ENCODE results near the gene CPNE9. TPM values are rescaled to one million over a fixed set of nuclear protein-coding genes. Genes with fewer than 3 reads are reported as not detected.

Gene CPNE9
- total and polyA plus RNA-seq, 2 of the 13 experiments (the other 11 are each of a cell fraction or from before 2014, with no cell fraction given): 0.20 TPM; not detected in 1

- TF ChIP-seq NFE2 (CRISPR knock-in tag; IDR thresholded peaks at IDR 0.05): no peak
- no peak; the same call in 1 of the 2 replicates for TF ChIP-seq ZNF766 (CRISPR knock-in tag; IDR thresholded peaks at IDR 0.05; ENCODE audit: borderline replicate concordance)
- TF ChIP-seq CHD4 (IDR thresholded peaks at IDR 0.05; ENCODE audit: borderline replicate concordance, low read length): no peak
- TF ChIP-seq CENPX (CRISPR knock-in tag; IDR thresholded peaks at IDR 0.05): no peak
- TF ChIP-seq NBN (conservative IDR thresholded peaks at IDR 0.05): no peak
- TF ChIP-seq ZNF12 (CRISPR knock-in tag; IDR thresholded peaks at IDR 0.05): no peak
- TF ChIP-seq HNRNPLL (IDR thresholded peaks at IDR 0.05; ENCODE audit: low read depth, low read length, poor library complexity, severe bottlenecking): peak; percentile 54
- TF ChIP-seq ZNF577 (CRISPR knock-in tag; IDR thresholded peaks at IDR 0.05; ENCODE audit: borderline replicate concordance, low read depth): no peak
- no peak for TF ChIP-seq AFF4 (CRISPR knock-in tag; IDR thresholded peaks at IDR 0.05)
- TF ChIP-seq MXD1 (CRISPR knock-in tag; IDR thresholded peaks at IDR 0.05): no peak; the same call in none of the 2 replicates
- TF ChIP-seq ZNF709 (CRISPR knock-in tag; IDR thresholded peaks at IDR 0.05): no peak
- no peak; the same call in 1 of the 2 replicates for TF ChIP-seq NR0B2 (CRISPR knock-in tag; IDR thresholded peaks at IDR 0.05)
- no peak for TF ChIP-seq ZNF724P (CRISPR knock-in tag; IDR thresholded peaks at IDR 0.05; ENCODE audit: borderline replicate concordance)
- no peak for TF ChIP-seq ZNF691 (CRISPR knock-in tag; IDR thresholded peaks at IDR 0.05; ENCODE audit: borderline replicate concordance, low read depth)
- no peak for TF ChIP-seq ZNF101 (CRISPR knock-in tag; IDR thresholded peaks at IDR 0.05; ENCODE audit: borderline replicate concordance, low read depth)
- no peak; the same call in 1 of the 2 replicates for TF ChIP-seq POGK (CRISPR knock-in tag; conservative IDR thresholded peaks at IDR 0.05)
- TF ChIP-seq ZNF550 (CRISPR knock-in tag; IDR thresholded peaks at IDR 0.05; ENCODE audit: borderline replicate concordance): 0 out of 2 replicates have a peak, but pooled peaks have one; percentile 42
- no peak for TF ChIP-seq MLLT10 (CRISPR knock-in tag; IDR thresholded peaks at IDR 0.05)
- TF ChIP-seq ZNF672 (CRISPR knock-in tag; IDR thresholded peaks at IDR 0.05): no peak
- no peak for TF ChIP-seq ZC3H4 (CRISPR knock-in tag; IDR thresholded peaks at IDR 0.05; ENCODE audit: borderline replicate concordance)
- no peak for TF ChIP-seq ZNF737 (CRISPR knock-in tag; IDR thresholded peaks at IDR 0.05; ENCODE audit: borderline replicate concordance)
- no peak for TF ChIP-seq ZNF205 (CRISPR knock-in tag; IDR thresholded peaks at IDR 0.05)
Measured at GRCh38 chr3:9749645-9750555, 46.3 kb downstream of the CPNE9 start, which contains the start of gene OGG1 (continued).

Measured in HepG2 (cell line).